HG02763 (cell line): Measurements from ENCODE around the gene FCER2.
"Not testable (repeated sequence)": the region's sequence is repeated elsewhere in the genome, so short reads cannot be mapped to it uniquely, and the experiment has no call there.

Experiments
- ATAC-seq: cut with Tn5 transposase; IDR thresholded peaks from one replicate; pipeline ENCODE4 v1.9.1; 2021; ENCODE audit warnings: mild to moderate bottlenecking, moderate library complexity; ENCODE audit not compliant: unreplicated experiment

FCER2 gene

GRCh38 chr19:7654401-7654800, 47.5 kb downstream of the FCER2 start:
- ATAC-seq: no peak

GRCh38 chr19:7652061-7652641, 49.8 kb downstream of the FCER2 start:
- ATAC-seq: no peak

DNA sequence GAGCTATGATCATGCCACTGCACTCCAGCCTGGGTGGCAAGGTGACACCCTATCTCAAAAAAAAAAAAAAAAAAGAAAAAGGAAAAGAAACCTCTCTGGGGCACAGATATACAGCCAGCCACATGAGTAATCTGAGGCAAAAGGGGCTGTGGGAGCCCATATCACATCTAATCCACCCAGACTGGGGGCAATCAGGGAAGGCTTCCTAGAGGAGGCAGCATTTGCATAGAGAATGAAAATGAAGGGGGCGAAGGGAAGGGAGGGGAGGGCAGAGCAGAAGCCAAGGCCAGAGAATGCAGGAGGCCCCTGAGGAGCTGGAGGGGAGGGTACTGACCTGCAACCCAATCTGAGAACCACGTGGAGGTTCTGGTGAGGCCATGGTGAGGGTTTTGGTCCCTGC, 51.8 kb downstream of the FCER2 start:
- no peak for ATAC-seq

- no peak for ATAC-seq
These were observed 53.5 kb downstream of the FCER2 start for GRCh38 chr19:7648265-7649014.

DNA sequence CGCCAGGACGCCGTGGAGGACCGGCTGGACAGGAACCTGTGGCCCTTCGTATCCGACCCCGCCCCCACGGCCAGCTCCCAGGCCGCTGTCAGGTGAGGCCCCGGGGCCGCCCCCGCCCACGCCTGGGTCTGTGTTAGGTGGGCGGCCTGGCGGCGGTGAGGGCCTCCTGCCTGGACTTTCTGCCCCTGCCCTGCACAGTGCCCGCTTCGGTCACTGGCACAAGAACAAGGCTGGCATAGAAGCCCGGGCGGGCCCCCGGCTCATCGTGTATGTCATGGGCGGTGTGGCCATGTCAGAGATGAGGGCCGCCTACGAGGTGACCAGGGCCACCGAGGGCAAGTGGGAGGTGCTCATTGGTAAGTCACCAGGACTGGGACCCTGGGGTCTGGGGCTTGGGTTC, 54.8 kb downstream of the FCER2 start:
- no peak for ATAC-seq

GRCh38 chr19:7646426-7646700, 55.6 kb downstream of the FCER2 start:
- ATAC-seq: no peak

- no peak for ATAC-seq
These were observed 56.1 kb downstream of the FCER2 start for GRCh38 chr19:7645656-7646425.

DNA sequence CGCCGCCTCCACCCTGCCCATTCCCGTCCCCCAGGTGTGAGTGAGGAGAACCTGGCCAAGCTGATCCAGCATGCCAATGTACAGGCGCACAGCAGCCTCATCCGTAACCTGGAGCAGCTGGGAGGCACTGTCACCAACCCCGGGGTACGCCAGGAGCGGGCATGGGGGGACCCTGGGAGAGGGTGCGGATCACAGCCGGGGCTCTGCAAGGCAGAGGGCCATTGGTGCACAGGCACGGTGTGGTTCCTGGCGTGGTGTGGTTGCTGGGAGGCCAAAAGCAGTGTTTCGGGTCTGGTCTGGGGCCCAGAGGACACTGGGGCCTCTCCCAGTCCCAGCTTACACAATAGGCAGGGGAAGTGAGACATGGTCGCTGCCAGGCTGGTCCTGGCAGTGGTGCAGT, 56.8 kb downstream of the FCER2 start:
- ATAC-seq: no peak

DNA sequence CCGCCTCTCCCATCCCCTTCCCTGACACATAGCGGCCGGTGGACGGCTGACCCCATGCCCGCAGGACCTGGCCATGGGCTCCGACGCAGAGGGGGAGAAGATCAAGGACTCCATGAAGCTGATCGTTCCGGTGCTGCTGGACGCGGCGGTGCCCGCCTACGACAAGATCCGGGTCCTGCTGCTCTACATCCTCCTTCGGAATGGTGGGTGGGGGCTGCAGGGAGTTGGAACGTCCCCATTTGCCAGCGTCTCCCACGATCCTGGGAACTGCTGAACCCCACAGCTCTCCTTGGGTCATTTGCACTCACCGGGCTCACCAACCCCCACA, 57.4 kb downstream of the FCER2 start:
- no peak for ATAC-seq

- not testable (repeated sequence) for ATAC-seq
These were observed 58.0 kb downstream of the FCER2 start for GRCh38 chr19:7643629-7644549.

- no peak for ATAC-seq
These were observed 58.9 kb downstream of the FCER2 start for GRCh38 chr19:7643031-7643415.

DNA sequence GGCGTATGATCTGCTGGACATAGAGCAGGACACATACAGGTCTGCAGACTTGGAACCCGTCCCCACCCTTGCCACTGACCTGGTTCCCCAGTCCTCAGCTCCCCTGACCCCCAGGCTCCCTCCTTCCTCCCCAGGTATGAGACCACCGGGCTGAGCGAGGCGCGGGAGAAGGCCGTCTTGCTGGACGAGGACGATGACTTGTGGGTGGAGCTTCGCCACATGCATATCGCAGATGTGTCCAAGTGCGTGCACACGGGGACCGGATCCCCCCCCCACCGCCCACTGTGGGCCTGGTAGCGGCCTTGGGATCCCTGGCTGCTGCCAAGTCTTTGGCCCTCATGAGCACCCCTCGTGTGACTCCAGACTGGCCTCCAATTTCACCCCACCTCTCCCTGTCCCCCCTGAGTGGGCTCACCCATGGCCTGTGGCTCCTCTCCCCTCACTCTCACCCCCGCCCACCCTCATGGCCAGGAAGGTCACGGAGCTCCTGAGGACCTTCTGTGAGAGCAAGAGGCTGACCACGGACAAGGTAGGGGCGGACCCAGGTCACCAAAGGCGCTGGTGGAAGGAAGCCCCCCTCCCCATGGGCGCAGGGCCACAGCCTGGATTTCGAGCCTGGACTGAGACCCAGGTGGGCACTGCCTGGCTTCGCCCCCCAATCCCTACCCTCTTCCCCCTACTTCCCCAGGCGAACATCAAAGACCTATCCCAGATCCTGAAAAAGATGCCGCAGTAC, 59.5 kb downstream of the FCER2 start:
- no peak for ATAC-seq

DNA sequence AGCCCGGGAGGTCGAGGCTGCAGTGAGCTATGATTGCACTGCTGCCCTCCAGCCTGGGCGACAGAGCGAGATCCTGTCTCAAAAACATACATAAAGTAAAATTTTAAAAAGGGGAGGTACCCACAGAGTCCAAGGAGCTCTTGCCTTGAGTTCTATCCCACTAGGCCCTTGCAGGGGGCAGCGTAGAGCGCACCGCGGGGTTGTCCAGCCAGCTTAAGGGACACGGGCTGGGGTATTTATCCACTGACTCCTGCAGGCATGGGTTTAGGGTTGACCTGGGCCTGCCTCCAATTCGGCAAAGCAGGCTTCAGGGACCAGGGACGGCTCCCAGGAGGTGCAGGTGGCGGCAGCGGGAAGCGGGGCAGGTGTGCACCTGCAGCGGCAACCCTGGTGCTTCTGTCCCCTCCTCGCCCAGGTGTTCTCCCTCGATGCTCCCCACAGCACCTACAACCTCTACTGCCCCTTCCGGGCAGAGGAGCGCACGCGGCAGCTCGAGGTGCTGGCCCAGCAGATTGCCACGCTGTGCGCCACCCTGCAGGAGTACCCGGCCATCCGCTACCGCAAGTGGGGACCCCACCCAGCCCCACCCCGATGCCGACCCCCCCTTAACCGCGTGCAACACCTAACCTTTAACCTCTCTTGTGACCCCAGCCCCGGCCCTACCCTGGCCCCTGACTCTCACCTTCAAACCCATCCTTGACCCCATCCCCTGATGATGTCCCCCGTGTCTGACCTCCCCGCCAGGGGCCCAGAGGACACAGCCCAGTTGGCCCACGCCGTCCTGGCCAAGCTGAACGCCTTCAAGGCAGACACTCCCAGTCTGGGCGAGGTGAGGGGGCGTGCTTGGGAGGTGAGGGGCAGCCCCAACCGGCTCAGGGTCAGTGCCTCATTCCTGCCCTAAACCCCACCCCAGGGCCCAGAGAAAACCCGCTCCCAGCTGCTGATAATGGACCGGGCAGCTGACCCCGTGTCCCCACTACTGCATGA, 60.3 kb downstream of the FCER2 start:
- ATAC-seq: no peak

DNA sequence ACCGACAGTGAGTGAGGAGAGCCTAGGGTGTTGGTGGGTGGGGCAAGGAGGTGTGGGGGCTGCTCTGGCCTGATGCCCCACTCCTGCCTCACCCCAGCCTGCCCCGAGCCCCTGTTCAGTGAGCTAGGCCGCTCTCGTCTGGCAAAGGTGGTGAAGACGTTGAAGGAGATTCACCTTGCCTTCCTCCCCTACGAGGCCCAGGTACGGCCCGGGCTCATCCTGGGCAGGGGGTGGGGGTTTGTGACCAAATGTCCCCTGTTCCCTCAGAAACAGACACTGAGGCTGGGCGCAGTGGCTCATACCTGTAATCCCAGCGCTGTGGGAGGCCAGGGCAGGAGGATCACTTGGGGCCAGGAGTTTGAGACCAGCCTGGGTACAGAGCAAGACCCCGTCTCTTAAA, 61.1 kb downstream of the FCER2 start:
- no peak for ATAC-seq

DNA sequence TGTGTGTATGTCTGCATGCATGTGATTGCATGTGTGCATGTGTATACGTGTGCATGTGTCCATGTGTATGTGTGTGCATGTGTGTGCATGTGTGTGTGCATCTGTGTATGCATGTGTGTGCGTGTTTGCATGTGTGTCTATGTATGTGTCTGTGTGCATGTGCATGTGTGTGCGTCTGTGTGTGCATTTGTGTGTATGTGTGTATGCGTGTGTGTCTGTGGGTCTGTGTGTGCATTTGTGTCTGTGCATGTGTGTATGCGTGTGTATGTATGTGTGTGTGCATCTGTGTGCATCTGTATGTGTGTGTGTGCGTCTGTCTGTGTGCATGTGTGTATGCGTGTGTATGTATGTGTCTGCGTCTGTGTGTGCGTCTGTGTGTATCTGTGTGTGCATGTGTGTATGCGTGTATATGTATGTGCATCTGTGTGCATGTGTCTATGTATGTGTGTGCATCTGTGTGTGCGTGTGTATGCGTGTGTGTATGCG, 62.0 kb downstream of the FCER2 start:
- ATAC-seq: no peak

GRCh38 chr19:7638802-7639465, 63.0 kb downstream of the FCER2 start:
- ATAC-seq: no peak
